GM12875 (cell line): ENCODE results near the gene SSX1.
"Not testable (repeated sequence)": the region's sequence is repeated elsewhere in the genome, so short reads cannot be mapped to it uniquely, and the experiment has no call there.

Experiments
- H3K4me3 ChIP-seq: one replicate; pipeline ENCODE4 v1.5.1; 2011; ENCODE audit warnings: low read depth, low read length, control low read depth
- CTCF ChIP-seq: IDR thresholded peaks from 2 replicates; pipeline ENCODE4 v1.5.1; 2011; ENCODE audit warnings: low read depth, mild to moderate bottlenecking, control low read depth, inconsistent platforms, low read length, moderate library complexity, borderline replicate concordance; ENCODE audit not compliant: insufficient read depth

The SSX1 gene, protein sequence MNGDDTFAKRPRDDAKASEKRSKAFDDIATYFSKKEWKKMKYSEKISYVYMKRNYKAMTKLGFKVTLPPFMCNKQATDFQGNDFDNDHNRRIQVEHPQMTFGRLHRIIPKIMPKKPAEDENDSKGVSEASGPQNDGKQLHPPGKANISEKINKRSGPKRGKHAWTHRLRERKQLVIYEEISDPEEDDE

DNA sequence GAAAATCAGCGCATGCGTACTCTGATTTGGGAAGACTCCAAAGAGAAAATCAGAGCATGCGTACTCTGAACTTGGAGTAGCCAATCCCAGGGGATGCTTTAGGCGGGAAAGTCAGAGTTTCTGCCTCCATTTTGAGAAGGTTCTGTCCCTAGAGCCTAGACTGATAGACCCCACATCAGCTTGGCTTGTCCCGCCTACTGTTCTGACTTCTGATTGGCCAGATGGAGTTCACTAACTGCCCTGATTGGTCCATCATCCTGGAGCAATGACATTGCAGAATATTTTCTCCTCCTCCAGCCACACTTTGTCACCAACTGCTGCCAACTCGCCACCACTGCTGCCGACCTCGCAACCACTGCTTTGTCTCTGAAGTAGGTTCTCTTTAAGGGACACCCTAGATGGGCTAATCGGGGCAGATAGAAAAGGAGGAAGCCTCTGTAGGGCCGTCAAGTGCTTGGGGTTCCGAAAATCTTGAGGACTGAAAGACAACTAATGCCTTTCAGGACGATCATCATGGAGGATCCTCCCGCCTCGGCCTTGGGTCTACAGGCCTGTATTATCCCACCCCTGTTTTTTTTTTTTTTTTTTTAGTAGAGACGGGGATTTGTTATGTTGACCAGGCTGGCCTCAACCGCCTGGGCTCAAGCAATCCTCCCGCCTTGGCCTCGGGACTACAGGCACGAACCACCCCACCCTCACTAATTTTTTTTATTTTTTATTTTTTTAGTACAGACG, at the start of gene SSX1:
Gene SSX1 (plus strand): TSS at position 331 of the 735 bp plus-strand sequence. CDS start 1,850 bp downstream, outside the sequence.
- not testable (repeated sequence) for H3K4me3 ChIP-seq

- H3K4me3 ChIP-seq, result not testable (repeated sequence)
These were observed 40.9 kb upstream of the SSX1 start for GRCh38 chrX:48214341-48214740.

- not testable (repeated sequence) for H3K4me3 ChIP-seq
These were observed 31.0 kb upstream of the SSX1 start for GRCh38 chrX:48224196-48224595.

DNA sequence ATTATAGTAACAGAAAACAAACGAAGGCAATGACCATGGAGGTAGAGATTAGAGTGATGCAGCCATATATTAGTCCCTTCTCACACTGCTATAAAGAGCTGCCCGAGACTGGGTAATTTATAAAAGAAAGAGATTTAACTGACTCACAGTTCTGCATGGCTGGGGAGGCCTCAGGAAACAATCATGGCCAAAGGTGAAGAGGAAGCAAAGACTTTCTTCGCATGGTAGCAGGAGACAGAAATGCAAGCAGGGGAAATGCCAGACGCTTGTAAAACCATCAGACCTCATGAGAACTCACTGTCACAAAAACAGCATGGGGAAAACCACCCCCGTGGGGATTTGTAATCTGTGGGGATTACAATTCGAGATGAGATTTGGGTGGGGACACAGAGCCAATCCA, 2.2 kb upstream of the SSX1 start:
- H3K4me3 ChIP-seq, result not testable (repeated sequence)

- not testable (repeated sequence) for H3K4me3 ChIP-seq
These were observed 19.2 kb downstream of the SSX1 start for GRCh38 chrX:48274365-48274764.

DNA sequence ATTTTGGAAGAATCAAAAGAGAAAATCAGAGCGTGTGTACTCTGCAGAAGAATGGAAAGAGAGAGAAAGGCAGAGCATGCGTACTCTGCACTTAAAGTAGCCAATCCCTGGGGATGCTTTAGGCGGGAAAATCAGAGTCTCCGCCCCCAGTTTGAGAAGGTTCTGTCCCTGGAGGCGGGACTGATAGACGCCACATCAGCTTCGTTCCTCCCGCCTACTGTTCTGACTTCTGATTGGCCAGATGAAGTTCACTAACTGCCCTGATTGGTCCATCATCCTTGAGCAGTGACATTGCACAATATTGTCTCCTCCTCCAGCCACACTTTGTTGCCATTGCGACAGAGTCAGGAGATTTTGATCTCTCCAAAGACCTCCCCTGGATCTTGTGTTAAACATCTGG, 23.8 kb downstream of the SSX1 start:
- no peak for TF ChIP-seq CTCF
- H3K4me3 ChIP-seq, result no peak overlapping the region

GRCh38 chrX:48280729-48281128, 25.5 kb downstream of the SSX1 start:
- H3K4me3 ChIP-seq, result not testable (repeated sequence)

DNA sequence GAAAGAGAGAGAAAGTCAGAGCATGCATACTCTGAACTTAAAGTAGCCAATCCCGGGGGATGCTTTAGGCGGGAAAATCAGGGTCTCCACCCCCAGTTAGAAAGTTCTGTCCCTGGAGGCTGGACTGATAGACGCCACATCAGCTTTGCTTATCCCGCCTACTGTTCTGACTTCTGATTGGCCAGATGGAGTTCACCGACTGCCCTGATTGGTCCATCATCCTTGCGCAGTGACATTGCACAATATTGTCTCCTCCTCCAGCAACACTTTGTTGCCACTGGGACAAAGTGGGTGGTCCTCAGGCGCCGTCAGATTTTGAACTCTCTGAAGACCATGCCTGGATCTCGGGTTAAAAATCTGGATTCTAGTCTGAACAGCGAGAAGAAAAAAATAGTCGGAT, 51.0 kb downstream of the SSX1 start:
- H3K4me3 ChIP-seq, result no peak overlapping the region
- TF ChIP-seq CTCF, result no peak

GRCh38 chrX:48313996-48314395, 58.8 kb downstream of the SSX1 start:
- H3K4me3 ChIP-seq, result not testable (repeated sequence)
